ENCODE data around the gene CHI3L2. TPM values are rescaled to one million over a fixed set of nuclear protein-coding genes. Genes with fewer than 3 reads are reported as not detected.
A peak's percentile ranks its signal among the peaks of the same experiment; 100 is the strongest.

Gene CHI3L2
- total RNA-seq, 1 donor from 2014 or later, result 5.6 TPM

DNA sequence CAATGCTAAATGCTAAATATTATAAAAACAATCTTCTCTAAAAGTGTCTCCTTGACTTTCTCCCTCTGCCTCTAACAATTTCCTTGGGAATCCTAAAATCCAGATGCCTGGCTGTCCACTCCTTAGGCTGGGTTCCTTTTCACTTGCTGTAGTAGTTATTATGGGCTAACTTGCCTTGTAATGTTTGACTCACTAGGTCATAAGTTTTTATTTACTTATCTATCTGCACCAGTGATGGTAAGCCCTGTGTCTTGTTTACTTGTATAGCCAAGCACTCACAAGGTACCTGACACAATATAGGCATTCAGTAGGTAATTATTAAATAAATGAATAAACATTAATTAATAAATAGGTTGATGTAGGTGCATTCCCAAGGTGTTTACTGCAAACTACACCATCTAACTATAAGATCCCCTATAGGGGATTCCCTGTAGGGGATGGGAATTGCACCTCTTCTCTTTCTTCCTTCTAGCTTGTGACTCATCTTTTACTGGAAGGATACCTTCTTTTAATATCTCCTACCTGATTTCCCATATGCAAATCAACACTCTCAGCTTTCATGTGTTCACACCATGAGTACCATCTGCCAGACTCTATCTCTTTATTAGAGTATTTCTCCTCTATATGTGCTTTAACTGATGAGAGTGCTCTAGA is 48.4 kb downstream of the CHI3L2 start:
- intact Hi-C loops (cut with DNase I), result no loop called here
- Histone ChIP-seq H3K4me3 (no peak overlapping the region), H3K4me1 (peaks cover 5% of the 10 kb centered on the region), H3K9me3 (no peaks in the 10 kb centered on the region), H3K27ac (peak overlapping the region; percentile 63), H3K27me3 (no peaks in the 10 kb centered on the region), H3K36me3 (no peaks in the 10 kb centered on the region)
- TF ChIP-seq, protein P1, sequence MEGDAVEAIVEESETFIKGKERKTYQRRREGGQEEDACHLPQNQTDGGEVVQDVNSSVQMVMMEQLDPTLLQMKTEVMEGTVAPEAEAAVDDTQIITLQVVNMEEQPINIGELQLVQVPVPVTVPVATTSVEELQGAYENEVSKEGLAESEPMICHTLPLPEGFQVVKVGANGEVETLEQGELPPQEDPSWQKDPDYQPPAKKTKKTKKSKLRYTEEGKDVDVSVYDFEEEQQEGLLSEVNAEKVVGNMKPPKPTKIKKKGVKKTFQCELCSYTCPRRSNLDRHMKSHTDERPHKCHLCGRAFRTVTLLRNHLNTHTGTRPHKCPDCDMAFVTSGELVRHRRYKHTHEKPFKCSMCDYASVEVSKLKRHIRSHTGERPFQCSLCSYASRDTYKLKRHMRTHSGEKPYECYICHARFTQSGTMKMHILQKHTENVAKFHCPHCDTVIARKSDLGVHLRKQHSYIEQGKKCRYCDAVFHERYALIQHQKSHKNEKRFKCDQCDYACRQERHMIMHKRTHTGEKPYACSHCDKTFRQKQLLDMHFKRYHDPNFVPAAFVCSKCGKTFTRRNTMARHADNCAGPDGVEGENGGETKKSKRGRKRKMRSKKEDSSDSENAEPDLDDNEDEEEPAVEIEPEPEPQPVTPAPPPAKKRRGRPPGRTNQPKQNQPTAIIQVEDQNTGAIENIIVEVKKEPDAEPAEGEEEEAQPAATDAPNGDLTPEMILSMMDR (IDR thresholded peaks at IDR 0.05), result no peak
- TF ChIP-seq POLR2AphosphoS5 (IDR thresholded peaks at IDR 0.05; ENCODE audit: insufficient read depth in 1 of 2, low read depth in 1 of 2), result no peak
- no peak for TF ChIP-seq POLR2A (IDR thresholded peaks at IDR 0.05)
- DNase-seq (ENCODE audit: extremely low spot score in 2 of 2), result no peak

DNA sequence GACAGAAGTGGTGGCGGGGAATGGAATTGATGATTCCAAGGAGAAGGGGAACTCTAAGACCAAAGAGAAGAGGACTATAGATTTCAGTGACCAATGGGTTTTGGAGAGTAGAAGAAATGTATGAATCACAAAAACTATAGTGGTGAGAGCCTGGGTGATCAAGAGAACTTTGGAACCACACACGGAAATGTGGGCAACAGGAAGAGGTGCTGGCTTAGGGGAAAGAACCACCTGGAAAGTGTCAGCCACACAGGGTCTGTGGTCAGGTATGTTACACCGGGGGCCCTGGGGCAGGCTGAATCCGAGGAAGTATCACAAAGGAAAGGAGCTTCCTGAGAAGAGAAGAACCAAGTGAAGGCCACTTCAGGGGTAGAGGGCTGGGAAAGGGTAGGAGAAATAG is 51.6 kb downstream of the CHI3L2 start:
- DNase-seq (ENCODE audit: extremely low spot score in 2 of 2), result no peak
- Histone ChIP-seq H3K36me3 (no peaks in the 10 kb centered on the region), H3K27me3 (no peaks in the 10 kb centered on the region), H3K4me1 (no peaks in the 10 kb centered on the region), H3K4me3 (no peak overlapping the region), H3K27ac (no peak overlapping the region), H3K9me3 (no peaks in the 10 kb centered on the region)
- TF ChIP-seq, protein P1 (IDR thresholded peaks at IDR 0.05), result no peak
- TF ChIP-seq POLR2AphosphoS5 (IDR thresholded peaks at IDR 0.05; ENCODE audit: insufficient read depth in 1 of 2, low read depth in 1 of 2) (no peak), POLR2A (IDR thresholded peaks at IDR 0.05) (no peak)
- intact Hi-C loops (cut with DNase I), result no loop called here

DNA sequence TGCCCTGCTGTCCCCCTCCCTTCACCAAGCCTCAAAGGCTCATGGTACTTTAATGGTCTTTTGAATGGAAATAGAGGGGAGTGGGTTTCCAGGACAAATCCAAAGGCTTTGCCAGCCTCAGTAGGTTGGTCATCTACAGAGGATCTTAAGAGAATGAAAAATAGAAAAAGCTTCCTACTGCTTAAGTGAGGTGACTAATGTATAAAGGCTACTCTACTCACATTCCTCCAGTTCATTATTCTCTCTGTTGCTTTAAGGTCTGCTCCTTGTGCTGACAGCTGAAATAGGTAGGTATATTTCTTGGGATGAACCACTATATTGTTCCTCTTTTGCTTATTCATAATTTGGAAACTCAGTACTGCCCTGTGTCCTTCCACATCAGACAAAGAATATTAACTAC is 52.8 kb downstream of the CHI3L2 start:
- Histone ChIP-seq H3K9me3 (no peaks in the 10 kb centered on the region), H3K4me1 (no peaks in the 10 kb centered on the region), H3K36me3 (no peaks in the 10 kb centered on the region), H3K4me3 (no peak overlapping the region), H3K27me3 (no peaks in the 10 kb centered on the region), H3K27ac (no peak overlapping the region)
- TF ChIP-seq POLR2AphosphoS5 (IDR thresholded peaks at IDR 0.05; ENCODE audit: insufficient read depth in 1 of 2, low read depth in 1 of 2), result no peak
- intact Hi-C loops (cut with DNase I), result no loop called here
- no peak for DNase-seq (ENCODE audit: extremely low spot score in 2 of 2)

DNA sequence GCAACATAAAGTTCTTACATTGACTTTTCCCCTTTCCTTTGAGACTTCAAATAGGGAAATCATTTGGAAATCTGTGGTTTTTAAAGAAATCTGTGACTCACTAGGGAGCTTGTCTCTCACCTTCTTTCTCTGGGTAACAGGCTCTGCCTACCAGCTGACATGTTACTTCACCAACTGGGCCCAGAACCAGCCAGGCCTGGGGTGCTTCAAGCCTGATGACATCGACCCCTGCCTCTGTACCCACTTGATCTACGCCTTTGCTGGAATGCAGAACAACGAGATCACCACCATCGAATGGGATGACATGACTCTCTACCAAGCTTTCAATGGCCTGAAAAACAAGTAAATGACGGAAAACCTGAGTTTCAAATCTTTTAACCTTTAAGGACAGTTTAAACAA is 53.9 kb downstream of the CHI3L2 start:
- no peaks in the 10 kb centered on the region for H3K4me1 ChIP-seq
- no peak overlapping the region for H3K4me3 ChIP-seq
- no peaks in the 10 kb centered on the region for H3K9me3 ChIP-seq
- H3K27me3 ChIP-seq, result no peaks in the 10 kb centered on the region
- no peaks in the 10 kb centered on the region for H3K36me3 ChIP-seq
- TF ChIP-seq, protein P1 (IDR thresholded peaks at IDR 0.05), result no peak
- TF ChIP-seq POLR2AphosphoS5 (IDR thresholded peaks at IDR 0.05; ENCODE audit: insufficient read depth in 1 of 2, low read depth in 1 of 2) (no peak), POLR2A (IDR thresholded peaks at IDR 0.05) (no peak)
- H3K27ac ChIP-seq, result no peak overlapping the region
- no peak for DNase-seq (ENCODE audit: extremely low spot score in 2 of 2)
- intact Hi-C loops (cut with DNase I), result no loop called here

DNA sequence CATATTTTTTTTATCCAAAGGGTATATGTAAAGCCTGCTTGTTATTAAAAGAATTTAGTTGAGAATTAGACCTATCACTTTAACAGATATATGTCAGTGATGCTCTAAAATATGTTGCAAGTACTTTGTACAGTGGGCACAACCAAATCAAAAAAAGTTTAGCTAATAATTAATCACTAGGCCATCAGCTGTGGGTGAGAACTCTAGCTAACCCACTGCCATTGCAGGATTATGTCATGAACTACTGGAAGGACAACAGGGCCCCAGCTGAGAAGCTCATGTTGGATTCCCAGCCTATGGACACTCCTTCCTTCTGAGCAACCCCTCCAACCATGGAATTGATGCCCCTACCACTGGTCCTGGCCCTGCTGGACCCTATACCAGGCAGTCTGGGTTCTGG is 56.3 kb downstream of the CHI3L2 start:
- Histone ChIP-seq H3K4me1 (no peaks in the 10 kb centered on the region), H3K36me3 (no peaks in the 10 kb centered on the region), H3K4me3 (no peak overlapping the region), H3K9me3 (no peaks in the 10 kb centered on the region), H3K27me3 (no peaks in the 10 kb centered on the region), H3K27ac (no peak overlapping the region)
- TF ChIP-seq, protein P1 (IDR thresholded peaks at IDR 0.05), result no peak
- TF ChIP-seq POLR2A (IDR thresholded peaks at IDR 0.05) (no peak), POLR2AphosphoS5 (IDR thresholded peaks at IDR 0.05; ENCODE audit: insufficient read depth in 1 of 2, low read depth in 1 of 2) (no peak)
- intact Hi-C loops (cut with DNase I), result no loop called here
- DNase-seq (ENCODE audit: extremely low spot score in 2 of 2), result no peak
